HepG2 (cell line): ENCODE results near the gene OR2T33.

Experiments
- ZNF280D ChIP-seq: sonication (generic); formaldehyde crosslinking; IDR thresholded peaks from 2 replicates; pipeline ENCODE4 v1.5.1; 2020; ENCODE audit warnings: mild to moderate bottlenecking, missing genetic modification reagents
- ZNF451 ChIP-seq: sonication (generic); formaldehyde crosslinking; IDR thresholded peaks from 2 replicates; pipeline ENCODE4 v1.5.0; 2020; ENCODE audit warnings: mild to moderate bottlenecking, missing genetic modification reagents

- TF ChIP-seq ZNF280D (CRISPR knock-in tag): no peak
- no peak for TF ChIP-seq ZNF451 (CRISPR knock-in tag)
These were observed 28.3 kb upstream of the OR2T33 start for GRCh38 chr1:248306103-248306502.
